H7 (cell line): ENCODE results near the gene SIT1. TPM values are rescaled to one million over a fixed set of nuclear protein-coding genes. Genes with fewer than 3 reads are reported as not detected.

Source experiments
- DNase-seq: peaks from one replicate; pipeline ENCODE4 v3.0.0; 2012
- H3K27me3 ChIP-seq: 2 replicates; pipeline ENCODE4 v1.6.0; 2011; ENCODE audit warnings: mild to moderate bottlenecking, low read length; ENCODE audit not compliant: control insufficient read depth, insufficient read depth
- H3K36me3 ChIP-seq: replicated peaks from 2 replicates; pipeline ENCODE4 v1.5.1; 2011; ENCODE audit warnings: low read length; ENCODE audit not compliant: control insufficient read depth, insufficient read depth
- H3K4me3 ChIP-seq: 2 replicates; pipeline ENCODE4 v1.5.1; 2011; ENCODE audit warnings: low read depth, mild to moderate bottlenecking, control low read depth, low read length, moderate library complexity; ENCODE audit not compliant: insufficient read depth
- total RNA-seq: library from RNA; depleted of rRNA; stranded (reverse); fragments of >200 nt; shearing (Covaris generic); gene quantifications from 2 replicates; pipeline ENCODE4 v1.2.3, GENCODE V29; 2014; rRNA removed

Gene SIT1
- total RNA-seq, 1 experiment from 2014 or later: 0.69 TPM

DNA sequence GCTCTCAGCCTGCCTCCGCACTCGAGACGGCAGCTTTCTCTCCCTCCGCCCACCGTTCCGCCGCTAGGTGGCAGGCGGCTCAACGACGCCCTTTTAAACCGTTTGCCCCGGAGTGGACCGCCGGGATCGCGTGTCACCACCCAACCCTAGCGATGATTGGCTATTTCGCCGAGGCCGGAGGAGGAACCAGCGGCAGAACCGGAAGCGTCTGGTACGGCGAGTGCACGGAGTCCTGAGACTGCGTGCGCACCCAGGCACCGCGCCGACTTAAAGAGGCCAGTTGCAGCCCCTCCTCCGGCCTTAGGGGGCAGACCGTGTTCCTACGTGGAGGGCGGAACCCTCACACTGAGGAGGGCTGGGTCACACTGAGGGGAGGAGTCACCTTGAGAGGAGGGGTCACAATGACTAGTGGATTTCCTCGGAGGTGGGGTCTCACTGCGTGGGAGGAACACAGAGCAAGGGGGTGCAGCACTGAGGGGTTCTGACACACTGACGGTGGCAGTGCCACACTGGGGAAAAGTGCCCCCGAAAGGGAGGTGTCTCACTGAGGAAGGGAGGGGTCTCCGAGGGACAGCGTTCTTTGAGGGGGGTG lies 46.6 kb downstream of the SIT1 start:
- Histone ChIP-seq H3K36me3 (peaks cover 9% of the 10 kb centered on the region), H3K4me3 (peak overlapping the region; percentile 78), H3K27me3 (no peaks in the 10 kb centered on the region; the same call in 1 of the 2 replicates)
- DNase-seq: peak; percentile 99

DNA sequence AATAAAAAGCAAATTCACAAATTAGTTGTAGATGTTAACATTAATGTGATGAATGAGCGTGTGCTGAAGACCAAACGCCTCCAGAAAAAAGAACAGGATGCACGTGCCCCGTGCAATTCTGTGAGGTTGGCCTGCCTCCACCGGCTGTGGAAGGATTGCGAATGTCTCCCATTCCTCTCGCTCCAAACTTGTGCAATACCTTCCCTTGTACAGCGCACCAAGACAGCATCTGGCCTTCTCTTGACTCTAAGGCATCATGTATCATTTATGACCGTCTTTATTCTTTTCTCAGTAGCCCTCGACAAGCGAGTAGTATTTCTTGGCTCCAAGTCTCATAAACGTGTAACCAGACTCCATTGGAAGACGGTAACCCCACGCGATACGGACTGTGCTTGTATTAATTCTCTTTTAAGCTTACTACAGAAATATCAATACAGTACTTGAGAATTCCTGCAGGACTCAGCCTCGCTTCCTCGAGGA lies 47.2 kb downstream of the SIT1 start:
- DNase-seq: no peak
- no peaks in the 10 kb centered on the region; the same call in 1 of the 2 replicates for H3K27me3 ChIP-seq
- peaks cover 5% of the 10 kb centered on the region for H3K36me3 ChIP-seq
- peak overlapping the region; percentile 39 for H3K4me3 ChIP-seq

DNA sequence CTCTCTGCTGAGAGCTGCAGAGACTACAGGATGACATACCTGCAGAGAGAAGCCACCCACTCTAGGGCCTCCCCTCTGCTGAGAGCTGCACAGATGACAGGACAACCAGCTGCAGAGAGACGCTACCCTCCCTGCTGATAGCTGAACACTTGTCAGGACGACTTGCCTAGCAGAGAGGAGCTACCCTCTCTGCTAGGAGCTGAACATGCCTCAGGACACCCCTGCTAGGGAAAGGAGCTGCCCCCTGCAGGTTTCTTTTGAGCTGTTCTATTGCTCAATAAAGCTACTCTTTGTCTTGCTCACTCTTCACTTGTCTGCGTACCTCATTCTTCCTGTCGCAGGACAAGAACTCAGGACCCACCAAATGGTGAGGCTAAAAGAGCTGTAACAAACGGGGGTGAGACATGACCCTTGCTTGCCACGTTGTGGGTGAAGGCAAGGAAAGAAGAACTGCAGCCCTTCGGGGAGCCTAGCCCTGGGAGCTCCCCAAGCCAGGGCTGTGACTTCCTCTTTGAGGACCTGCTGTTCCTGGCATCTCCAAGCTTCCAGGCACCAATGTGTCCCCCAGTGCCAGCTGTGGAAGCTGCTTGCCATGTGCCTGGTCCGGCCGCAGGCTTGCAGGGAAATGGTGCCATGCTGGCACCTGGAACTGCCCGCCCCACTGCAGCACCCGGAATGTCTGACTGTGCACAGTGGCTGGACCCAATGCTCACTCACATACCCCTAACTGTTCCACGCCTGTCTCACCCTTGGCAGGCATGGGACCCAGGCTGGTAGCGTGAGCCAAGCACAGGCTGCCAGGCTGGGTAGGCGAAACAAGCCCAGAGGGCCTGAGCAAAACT lies 50.7 kb downstream of the SIT1 start:
- Histone ChIP-seq H3K27me3 (no peaks in the 10 kb centered on the region), H3K4me3 (no peak overlapping the region), H3K36me3 (no peaks in the 10 kb centered on the region)
- DNase-seq: peak; percentile 40

Other genes with a start within 250 kb of the SIT1 start
- 12.3 and 13.7 TPM in 2 replicates for gene RUSC2, start 160.8 kb downstream of the SIT1 start, total RNA-seq
- gene TESK1, start 45.7 kb downstream of the SIT1 start, total RNA-seq: 6.0 and 11.9 TPM in 2 replicates
- gene CD72, start 32.5 kb downstream of the SIT1 start, total RNA-seq: 1.9 and 4.6 TPM in 2 replicates
- gene RMRP, start 7.1 kb upstream of the SIT1 start, total RNA-seq: 10,629 and 14,347 TPM in 2 replicates
- gene CCDC107, start 7.4 kb upstream of the SIT1 start, total RNA-seq: 4.1 and 9.3 TPM in 2 replicates
- gene ARHGEF39, start 14.3 kb upstream of the SIT1 start, total RNA-seq: 17.4 and 21.4 TPM in 2 replicates
- 0.78 TPM in 1 of 2 replicates, not detected in the other for gene CA9, start 23.0 kb upstream of the SIT1 start, total RNA-seq
- gene TPM2, start 39.0 kb upstream of the SIT1 start, total RNA-seq: 117 and 129 TPM in 2 replicates
- 91.2 and 106 TPM in 2 replicates for gene TLN1, start 81.3 kb upstream of the SIT1 start, total RNA-seq
- gene CREB3, start 81.7 kb upstream of the SIT1 start, total RNA-seq: 26.0 and 28.6 TPM in 2 replicates
- 75.2 and 85.5 TPM in 2 replicates for gene GBA2, start 98.3 kb upstream of the SIT1 start, total RNA-seq
- gene RGP1, start 98.4 kb upstream of the SIT1 start, total RNA-seq: 14.4 and 16.4 TPM in 2 replicates
- not detected in 2 replicates for gene MSMP, start 103.3 kb upstream of the SIT1 start, total RNA-seq
- gene NPR2, start 140.7 kb upstream of the SIT1 start, total RNA-seq: 6.4 and 7.5 TPM in 2 replicates
- gene SPAG8, start 161.3 kb upstream of the SIT1 start, total RNA-seq: 0.15 and 0.55 TPM in 2 replicates
- gene HINT2, start 164.1 kb upstream of the SIT1 start, total RNA-seq: 46.9 and 53.8 TPM in 2 replicates
- not detected in 2 replicates for gene FAM221B, start 177.8 kb upstream of the SIT1 start, total RNA-seq
- gene TMEM8B, start 178.3 kb upstream of the SIT1 start, total RNA-seq: 2.0 and 3.1 TPM in 2 replicates
- not detected in 2 replicates for gene OR13J1, start 219.5 kb upstream of the SIT1 start, total RNA-seq